GM12892 (cell line): ENCODE data around the gene DUSP1.

Source experiments
- POLR2A ChIP-seq: IDR thresholded peaks from 2 replicates; pipeline ENCODE4 v1.6.1; 2011; ENCODE audit warnings: low read depth, low read length, control low read depth
- POLR2AphosphoS5 ChIP-seq: IDR thresholded peaks from 2 replicates; pipeline ENCODE4 v1.6.1; 2011; ENCODE audit warnings: low read depth, low read length, control low read depth
- TAF1 ChIP-seq: IDR thresholded peaks from 2 replicates; pipeline ENCODE4 v1.6.1; 2011; ENCODE audit warnings: low read depth, mild to moderate bottlenecking, control low read depth, low read length, borderline replicate concordance

DNA sequence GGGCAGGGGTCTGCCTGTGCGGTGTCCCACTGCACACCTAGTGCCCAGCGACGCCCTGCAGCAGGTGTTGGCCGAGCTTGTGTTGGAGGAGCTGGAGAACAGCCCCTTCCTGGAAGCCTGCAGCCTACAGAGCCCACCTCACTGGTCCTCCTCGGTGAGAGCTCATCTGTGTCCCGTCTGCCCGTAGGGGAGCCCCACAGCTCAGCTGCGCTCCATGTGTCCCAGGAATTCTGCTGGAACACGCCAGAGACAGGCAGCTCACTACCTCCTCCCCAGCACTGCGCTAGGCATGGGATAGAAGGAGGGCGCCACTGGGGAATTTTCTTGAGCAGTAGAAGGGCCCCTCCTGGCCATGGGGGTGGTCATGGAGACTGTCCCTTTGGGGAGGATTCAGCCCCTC, 44.0 kb downstream of the DUSP1 start:
- TF ChIP-seq POLR2A (no peak), POLR2AphosphoS5 (no peak), TAF1 (no peak)
